Stimulated activated CD8-positive, alpha-beta memory T cell treated with anti-CD3 and anti-CD28 coated beads, Interleukin-15, amount 100 ng/mL, for 24 hours (primary cell): ENCODE data around the gene MOCOS.

ENCODE experiments used
- DNase-seq: peaks from one replicate; pipeline ENCODE4 v3.0.0-alpha.2; 2020; ENCODE audit warnings: low read depth

The MOCOS gene

DNA sequence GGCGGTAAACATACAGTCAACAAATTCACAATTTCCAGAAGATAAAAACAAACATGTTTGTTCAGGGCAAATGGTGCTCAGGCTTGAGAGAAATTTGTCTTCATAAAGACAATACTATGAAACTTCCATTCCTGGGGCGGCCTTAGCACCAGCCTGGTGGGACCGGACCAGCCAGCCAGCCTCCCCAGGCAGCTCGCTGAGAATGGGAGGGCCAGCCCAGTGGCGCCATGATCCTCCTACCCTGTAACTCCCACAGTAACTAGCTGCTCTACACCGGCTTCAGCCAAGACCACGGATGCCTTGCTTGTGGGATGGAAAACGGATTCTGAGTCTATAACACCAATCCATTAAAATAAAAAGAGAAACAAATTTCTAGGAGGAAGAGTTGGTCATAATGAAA, 86.0 kb downstream of the MOCOS start:
- no peak for DNase-seq

DNA sequence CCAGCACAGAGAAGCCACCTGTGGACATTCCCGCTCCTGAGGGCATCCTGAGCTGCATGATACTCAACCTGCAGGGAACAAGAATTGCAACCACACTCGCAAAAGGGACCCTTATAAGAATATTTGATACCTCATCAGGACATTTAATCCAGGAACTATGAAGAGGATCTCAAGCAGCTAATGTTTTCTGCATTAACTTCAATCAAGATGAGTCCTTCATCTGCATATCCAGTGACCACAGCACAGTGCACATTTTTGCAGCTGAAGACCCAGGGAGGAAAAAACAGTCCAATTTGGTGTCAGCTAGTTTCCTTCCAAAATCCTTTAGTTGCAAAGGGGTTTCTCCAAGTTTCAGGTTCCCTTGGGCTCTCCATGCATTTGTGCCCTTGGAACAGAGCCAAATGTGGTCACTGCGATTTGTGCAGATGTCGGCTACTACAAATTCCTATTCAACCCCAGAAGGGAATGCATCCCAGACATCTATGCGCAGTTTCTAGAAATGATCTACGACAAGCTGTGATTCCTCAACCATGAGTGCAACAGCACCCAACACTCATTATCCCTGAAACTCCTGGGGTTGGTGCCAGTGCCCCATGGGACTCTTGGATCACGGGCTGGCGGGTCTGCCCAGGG, 86.9 kb downstream of the MOCOS start:
- no peak for DNase-seq

DNA sequence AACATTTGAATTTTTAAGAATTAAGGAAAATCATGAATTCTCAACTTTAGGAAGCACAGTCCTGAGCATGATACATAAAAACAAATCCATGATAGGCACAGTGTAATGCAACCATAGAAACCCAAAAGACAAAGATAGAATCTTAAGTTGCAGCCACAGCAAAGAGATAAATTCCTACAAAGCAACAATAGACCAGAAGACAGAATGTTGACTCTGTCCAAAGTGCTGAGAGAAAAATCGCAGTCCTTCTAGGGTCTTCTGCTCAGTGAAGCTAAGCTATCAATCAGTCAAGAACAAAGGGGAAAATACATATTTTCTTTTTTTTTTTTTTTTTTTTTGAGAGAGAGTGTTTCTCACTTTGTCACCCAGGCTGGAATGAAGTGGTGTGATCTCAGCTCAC, 88.3 kb downstream of the MOCOS start:
- no peak for DNase-seq

DNA sequence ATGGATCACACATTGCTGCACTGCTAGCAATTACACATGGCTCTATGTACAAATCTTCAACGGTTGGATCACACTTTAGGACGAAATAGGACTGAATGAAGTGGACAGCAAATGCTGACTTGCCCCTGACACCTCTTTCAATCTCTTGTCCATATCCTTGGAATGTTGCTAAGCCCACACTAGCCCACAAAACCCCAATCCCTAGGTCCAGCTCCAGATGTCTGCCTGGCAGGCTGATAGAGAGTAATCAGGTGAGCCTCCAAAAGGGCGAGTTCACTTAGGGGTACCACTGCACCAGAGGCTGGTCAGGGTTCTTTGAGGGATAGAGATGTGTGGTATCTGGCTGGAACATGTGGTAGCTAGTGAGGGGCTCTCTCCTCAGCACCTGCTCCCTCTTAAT, 91.7 kb downstream of the MOCOS start:
- no peak for DNase-seq

DNA sequence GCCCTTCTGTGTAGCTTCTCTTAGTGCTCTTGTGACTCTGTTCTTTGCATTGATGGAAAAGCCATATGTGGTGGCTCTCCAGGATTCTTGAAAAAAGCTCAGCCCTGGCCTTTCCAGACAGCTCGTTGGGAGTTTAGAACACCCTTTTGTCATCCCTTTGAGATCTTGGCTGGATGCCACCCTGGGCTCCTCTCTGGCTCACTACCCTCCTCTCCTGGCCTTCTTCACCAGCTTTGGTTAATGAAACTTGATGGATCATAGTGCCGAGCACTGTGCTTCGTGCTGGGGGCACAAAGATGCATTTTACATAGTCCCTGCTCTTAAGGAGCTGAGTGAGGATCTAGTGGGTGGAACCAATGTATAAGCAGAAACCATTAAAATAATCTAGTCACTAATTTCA, 94.6 kb downstream of the MOCOS start:
- no peak for DNase-seq

DNA sequence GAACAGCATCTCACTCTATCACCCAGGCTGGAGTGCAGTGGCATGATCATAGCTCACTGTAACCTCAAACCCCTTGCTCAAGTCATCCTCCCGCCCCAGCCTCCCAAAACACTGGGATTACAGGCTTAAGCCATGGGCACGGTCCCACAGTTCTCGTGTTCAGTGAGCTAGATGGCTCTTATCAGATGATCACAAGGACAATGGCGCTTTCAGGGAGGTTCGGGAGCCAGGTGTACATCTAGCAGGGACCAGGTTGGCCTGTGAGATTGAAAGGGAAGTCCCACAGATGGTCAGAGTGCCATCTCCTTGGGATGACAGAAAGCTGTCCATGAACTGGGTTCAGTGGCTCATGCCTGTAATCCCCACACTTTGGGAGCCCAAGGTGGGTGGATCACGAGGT, 96.2 kb downstream of the MOCOS start:
- no peak for DNase-seq

DNA sequence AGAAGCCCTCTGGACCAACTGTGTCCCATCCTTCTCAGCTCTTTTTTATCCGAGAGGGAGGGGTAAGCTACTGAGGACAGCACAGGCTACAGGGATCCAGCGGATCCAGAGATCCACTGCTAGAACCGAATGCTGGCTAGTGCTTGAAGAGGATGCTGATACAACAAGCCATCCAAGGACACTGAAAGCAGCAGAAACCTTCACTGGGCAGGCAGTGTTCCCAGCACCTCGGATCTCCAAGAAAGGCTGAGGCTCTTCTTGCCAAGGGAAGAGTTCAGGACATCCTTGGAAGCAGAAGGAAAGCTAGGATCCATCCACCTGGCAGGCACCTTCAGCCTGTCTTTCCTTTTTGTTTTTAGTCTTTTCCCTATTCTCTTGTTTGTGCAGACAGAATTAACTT, 97.0 kb downstream of the MOCOS start:
- no peak for DNase-seq

DNA sequence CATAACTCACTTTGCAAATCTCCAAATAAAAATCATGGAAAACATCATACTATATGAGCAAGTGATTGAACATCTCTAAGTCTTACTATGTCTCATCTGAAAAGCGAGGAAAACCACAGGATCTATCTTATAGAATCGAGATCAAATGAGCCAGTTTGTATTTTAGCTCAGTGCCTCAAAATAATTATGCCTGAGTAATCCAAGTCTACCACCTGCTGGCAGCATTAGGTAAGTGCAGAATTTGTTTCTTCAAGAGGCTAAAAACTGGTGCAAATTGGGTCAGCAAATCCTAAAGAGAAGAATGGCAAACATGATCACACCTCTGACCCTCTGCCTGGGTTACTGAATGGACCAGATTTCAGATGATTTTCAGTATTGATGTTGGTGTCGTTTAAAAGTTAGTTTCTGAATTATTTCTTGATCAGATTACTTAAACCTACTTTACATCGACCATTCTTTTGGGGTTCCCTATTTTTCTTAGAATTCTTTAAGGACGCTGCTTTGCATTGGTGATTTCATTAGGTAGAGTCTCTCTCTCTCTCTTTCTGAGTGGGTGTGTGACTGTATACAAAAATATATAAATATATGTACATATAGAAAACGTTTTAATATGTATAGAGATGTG, 97.5 kb downstream of the MOCOS start:
- DNase-seq, result no peak

DNA sequence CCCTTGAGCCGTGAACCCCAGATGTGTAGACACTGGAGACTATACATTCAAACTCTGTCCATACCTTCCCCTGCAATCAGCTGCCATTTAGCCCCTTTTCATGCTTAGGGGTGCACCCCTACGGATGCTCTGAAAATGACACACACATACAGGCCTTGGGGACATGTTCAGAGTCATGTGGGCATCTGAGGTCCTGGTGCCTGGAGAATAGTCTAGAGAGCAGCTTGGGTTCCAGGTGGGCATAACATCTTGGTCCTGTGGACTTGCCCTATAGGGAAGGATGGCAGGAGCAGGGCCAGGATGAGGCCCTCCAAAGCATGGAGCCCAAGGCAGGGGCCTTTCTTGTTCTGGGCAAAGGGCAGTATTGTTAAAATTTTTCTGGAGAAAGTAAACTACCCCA, 100.4 kb downstream of the MOCOS start:
- no peak for DNase-seq

DNA sequence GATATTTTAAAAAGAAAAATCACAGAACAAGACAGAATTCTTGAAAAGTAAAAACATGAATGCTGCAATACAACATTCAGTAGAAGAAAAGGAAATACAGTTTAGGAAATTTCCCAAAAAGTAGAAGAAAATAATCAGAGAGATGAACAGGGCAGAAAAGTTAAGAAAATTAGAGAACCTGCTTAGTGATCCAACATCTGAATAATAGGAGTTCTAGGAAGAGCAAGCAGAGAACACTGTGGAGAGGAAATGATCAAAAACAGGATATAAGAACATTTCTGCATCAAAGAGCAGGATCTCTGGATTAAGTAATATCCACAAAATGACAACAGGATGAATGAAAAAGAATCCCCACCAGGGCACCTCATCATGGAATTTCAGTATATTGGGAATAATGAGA, 101.4 kb downstream of the MOCOS start:
- no peak for DNase-seq

DNA sequence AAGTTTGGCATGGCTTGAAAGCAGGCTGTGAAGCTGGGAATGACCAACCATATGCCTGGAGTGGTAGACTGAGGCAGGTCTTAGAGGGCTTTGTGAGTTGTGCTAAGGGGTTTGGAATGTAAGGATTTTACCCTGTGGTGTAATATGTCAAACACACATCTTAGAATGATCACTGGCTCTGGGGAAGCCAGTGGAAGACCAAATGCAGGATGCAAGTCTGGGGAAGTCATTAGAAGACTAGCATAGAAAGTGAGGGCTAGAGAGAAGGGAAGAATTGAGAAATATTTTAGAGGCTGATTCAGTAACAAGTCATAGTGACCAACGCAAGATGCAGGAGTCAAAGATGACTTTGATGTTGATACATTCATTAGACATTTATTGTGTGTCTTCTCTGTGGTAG, 106.7 kb downstream of the MOCOS start:
- no peak for DNase-seq

DNA sequence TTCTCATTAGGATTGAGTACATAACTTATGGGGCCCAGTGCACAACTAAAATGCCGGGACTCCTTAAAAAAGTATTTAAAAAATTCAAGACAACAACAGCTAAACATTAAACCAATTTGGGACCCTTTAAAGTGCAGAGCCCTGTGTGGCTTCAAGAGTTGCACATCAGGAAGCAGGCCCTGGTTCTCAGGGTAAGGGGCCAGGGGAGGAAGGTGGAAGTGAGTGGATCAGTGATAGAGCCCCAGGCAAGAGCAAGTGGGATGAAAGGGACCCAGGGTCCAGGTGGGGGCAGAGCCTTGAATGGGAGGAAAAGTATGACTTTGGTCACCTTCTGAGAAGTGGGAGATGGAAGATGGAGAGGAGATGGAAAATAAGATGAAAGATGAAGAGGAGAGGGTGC, 107.9 kb downstream of the MOCOS start:
- DNase-seq, result no peak

DNA sequence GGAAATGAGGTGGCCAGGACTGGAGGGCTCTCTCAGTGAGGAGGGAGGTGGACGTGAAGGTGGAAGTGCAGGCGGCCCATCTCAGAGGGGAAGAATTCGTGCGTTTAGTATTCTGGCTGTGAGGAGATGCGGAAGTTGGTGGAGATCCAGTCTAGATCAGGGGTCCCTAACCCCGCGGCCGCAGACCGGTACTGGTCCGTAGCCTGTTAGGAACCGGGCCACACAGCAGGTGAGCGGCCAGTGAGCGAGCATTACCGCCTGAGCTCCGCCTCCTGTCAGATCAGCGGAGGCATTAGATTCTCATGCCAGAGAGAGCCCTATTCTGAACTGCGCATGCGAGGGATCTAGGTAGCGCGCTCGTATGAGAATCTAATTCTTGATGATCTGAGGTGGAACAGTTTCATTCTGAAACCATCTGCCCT, 108.6 kb downstream of the MOCOS start:
- DNase-seq, result no peak

DNA sequence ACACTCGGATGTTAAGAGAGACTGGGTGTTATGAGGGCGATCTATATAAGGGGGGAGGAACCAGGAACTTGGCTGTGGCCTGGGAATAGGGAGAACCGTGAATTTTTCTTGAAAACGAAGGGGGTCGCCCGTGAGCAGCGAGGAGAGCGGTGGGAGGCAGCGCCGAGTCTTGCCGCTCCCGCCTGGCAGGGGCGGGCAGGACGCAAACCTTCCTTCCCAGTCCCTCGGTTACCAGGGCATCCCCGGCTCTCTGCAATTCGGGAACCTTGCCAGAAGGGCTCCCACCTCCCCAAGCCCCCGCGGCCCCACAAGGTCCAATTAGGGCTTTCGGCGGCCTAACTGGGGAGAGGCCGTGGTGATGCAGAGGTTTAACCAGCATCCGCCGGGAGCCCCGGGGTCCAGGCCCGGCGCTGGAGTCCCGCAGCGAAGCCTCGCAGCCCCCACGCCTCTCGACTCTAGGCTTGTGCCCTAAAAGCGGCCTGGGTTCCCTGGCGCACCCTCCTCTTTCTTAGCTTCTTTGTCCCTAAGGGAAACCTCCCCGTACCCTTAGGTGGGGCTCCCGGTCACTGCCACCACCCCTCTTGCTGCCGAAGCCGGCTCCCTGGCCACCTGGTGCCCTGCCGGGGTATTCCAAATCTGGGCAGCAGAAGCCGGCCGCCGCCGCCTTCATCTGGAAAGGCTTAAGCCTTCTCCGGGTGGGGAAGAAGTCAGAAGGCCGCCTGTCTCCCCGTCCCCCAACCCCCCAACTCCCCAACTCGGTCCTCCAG, 109.5 kb downstream of the MOCOS start:
- DNase-seq, result no peak

DNA sequence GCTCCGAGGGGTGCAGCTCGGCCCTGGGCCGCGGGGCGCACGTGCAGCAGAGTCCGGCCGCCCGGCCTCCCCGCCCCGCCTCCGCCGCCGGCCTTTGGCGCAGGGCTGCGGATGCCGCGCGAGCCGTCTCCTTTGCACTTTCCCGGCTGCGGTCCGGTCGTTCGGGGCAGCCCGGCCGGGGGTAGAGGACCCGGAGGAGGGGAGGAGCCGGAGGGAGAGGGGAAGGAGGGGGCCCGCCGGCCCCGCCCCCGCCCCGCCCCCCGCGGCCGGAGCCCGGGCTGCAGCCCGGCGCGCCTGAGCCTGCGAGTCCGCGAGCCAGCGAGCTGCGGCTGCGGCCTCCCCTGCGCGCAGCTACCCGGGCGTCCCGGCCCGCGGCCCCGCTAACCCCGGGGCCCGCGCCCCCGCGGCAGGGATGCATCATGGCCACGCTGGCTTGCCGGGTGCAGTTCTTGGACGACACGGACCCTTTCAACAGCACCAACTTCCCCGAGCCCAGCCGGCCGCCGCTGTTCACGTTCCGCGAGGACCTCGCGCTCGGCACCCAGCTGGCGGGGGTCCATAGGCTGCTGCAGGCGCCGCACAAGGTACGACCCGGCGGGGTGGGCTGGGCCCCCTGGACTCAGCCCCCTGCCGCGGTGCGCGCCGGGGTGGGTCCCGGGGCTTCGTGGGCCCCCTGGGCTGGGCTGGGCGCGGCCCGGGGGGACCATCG, 110.3 kb downstream of the MOCOS start, which contains the start of gene FHOD3:
FHOD3 (plus strand) TSS at position 297 of the 709 bp plus-strand sequence; CDS start at position 420, 123 bp downstream.
- no peak for DNase-seq

DNA sequence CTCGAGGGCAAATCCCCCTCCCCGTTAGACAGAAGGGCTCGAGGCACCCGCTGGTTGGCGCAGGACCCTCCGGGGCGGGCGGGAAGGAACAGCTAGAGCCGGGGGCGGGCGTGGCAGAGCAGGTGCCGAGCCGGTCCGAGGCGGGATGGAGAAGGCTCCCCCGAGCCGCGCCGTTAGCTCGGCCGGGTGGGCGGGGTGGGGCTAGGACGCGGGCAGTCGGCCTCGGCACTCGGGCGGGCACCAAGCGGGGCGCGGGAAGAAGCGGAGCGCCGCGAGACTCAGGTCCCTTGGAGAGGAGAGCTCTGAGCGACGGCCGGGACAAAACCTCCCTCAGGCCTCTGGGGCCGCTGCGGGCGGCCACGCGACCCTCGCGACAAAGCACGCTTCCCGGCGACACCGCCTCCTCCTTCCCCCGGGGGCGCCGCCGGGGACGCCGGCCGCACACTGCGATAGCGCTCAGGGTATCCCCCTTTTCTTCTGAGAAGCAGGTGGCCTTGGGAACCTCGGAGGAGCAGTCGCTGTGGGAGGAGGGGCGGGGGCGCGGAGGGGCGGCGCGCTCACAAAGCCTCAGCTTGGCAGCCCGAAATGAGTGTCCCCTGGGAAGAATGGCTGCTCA, 110.9 kb downstream of the MOCOS start:
- no peak for DNase-seq

DNA sequence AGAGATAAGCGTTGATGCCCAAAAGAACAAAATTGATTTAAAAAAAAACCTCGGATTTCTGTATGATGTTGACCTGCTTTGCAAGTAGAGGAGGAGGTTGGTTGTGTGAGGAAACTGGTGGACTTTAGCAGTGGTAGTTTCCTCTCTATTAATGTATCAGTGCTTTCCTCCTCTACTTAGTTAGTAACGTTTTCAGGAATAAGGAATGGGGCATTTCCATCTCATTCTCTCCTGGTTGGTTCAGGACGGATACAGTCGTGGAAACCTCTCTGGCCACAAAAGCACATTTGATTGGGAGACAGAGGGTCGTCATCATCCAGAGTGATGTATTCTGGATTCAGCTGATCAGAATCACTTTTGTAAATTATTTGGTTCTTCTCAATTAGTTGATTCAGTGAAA, 111.7 kb downstream of the MOCOS start:
- DNase-seq, result no peak

DNA sequence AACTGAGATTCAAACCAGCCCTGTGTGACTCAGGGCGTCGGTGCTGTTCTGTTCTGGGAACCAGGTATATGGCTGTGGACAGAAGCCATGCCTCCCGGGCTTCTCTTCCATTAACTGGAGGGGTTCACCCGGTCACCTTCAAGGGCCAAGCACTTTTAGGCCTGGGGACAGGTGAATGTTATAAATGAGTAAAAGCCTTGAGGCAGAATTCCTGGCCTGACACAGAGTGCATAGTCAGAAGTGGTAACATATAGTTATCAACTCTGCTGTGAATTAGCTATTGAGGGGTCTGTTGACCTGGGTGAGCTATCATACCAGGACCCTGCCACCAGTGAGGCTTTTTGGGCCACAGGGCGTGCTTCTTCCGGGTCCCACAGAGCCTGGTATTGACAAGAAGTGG, 112.9 kb downstream of the MOCOS start:
- DNase-seq, result no peak

DNA sequence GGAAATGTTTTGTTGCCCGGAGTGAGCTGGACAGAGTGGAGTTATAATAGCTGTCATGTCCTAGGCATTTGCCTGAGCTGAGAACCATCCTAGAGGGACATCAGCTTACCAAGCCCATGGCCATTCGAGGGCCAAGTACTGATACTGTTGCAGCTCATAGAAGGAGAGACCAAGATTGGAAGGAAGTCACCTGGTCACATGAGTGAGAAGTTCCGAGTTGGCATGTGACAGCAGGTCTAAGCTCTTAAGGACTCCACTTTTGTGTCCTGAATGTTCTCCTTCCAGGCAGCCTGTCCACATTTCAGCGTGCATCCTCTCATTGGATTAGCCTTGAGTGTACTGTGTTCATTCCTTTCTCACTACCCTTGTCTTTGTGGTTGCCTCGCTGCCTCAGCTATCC, 114.6 kb downstream of the MOCOS start:
- no peak for DNase-seq

DNA sequence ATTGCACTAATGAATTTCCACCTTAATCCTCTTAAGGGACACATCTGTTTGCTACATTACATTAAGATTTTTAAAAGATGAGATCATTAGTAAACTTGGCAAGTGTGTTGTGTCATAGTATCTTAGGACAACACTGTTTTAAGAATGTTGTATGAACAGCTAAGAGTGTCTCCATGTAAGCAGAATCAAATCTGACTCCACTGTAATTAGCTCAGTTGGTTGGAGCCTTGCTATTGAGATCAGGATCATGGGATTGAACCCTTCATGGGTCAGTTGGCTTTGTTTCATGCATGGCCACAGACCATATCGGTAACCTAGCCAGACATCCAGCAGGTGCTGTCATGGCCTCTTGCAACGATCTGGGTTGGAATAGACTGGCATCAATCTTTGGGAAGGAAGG, 115.4 kb downstream of the MOCOS start:
- no peak for DNase-seq

DNA sequence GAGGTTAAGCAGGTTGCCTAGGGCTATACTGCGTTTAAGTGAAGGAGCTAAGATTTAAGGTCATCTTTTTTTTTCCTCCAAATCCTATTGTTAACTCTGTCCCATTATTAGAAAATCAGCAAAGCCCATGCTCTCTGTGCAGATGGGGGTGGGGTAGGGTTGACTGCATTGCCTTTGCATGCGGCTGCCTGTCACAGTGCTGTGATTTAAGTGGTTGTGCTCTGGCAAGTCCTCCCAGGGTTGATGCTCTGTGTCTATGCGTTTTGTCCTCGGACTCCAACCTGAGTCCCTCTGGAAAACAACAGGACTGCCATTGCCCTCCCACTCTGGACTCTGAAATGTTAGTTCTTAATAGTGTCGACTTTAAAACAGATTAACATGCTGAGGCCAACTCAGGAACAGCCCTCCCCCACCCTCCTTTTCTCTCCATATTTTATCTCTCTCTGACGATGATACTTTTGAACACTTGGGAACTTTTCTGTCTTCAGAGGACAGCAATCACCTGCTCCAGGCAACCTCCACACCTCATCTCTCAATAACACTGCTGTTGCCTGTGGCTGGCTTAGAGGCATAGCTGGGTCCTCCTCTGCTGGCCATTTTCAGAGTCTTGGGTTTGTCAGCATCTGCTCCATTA, 116.0 kb downstream of the MOCOS start:
- no peak for DNase-seq

DNA sequence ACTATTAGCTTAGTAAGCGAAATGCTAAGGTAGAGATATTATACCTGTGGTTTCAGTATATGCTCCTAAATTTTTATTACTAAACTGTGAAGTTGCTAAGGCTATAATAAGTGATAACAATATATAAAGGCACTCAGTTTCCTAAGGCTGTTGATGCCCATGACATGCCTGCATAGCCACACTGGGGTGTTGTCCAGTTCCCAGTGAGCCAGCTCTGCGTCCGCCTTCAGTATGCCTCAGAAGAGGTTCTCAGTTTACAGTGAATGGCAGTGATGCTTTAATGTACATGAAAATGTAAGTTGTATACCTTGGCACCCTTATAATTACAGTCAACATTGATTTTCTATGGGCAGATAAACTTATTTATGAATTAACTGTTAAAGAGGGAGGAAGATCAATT, 117.4 kb downstream of the MOCOS start:
- DNase-seq, result no peak
